PC-3 (cell line): Measurements from ENCODE around the gene TBC1D9. TPM values are rescaled to one million over a fixed set of nuclear protein-coding genes. Genes with fewer than 3 reads are reported as not detected.

Source experiments
- ATAC-seq: fragments of 200-7000 bp; cut with Tn5 transposase; 2 replicates; pipeline ENCODE4 v1.9.1; 2020; ENCODE audit warnings: mild to moderate bottlenecking, moderate library complexity
- BruUV-seq: library from RNA; stranded (reverse); fragments of 400-500 nt; replicated peaks from 2 replicates; lab custom pipeline; 2021; lab: Mats Ljungman, UMichigan
- CTCF ChIA-PET: fragments of 300-600 bp; sonication (Branson Sonifier 250); formaldehyde crosslinking; loops from one replicate; lab custom pipeline; 2022; ENCODE audit warnings: antibody characterized with exemption; lab: Charles Lee
- POLR2A ChIA-PET: fragments of 300-600 bp; sonication (Branson Sonifier 250); formaldehyde crosslinking; loops from one replicate; lab custom pipeline; 2022; ENCODE audit warnings: antibody characterized with exemption; ENCODE audit not compliant: unreplicated experiment; lab: Charles Lee
- DNase-seq: peaks from one replicate; pipeline ENCODE4 v3.0.0-alpha.2; 2015
- H2AFZ ChIP-seq: fragments of 300-600 bp; sonication (generic); 2 replicates; pipeline ENCODE4 v1.6.0; 2016; ENCODE audit warnings: antibody characterized with exemption, low read length
- H3F3A ChIP-seq: fragments of 300-600 bp; sonication (generic); one replicate; pipeline ENCODE4 v1.6.0; 2017; ENCODE audit warnings: antibody characterized with exemption, low read length, control low read depth, mild to moderate bottlenecking; ENCODE audit not compliant: unreplicated experiment
- H3K27ac ChIP-seq: fragments of 300-600 bp; sonication (generic); 2 replicates; pipeline ENCODE4 v1.5.1; 2016; ENCODE audit warnings: mild to moderate bottlenecking, low read length
- H3K27me3 ChIP-seq: fragments of 300-600 bp; sonication (generic); 2 replicates; pipeline ENCODE4 v1.6.1; 2016; ENCODE audit warnings: low read length, mixed read lengths
- H3K36me3 ChIP-seq: fragments of 300-600 bp; sonication (generic); 2 replicates; pipeline ENCODE4 v1.6.1; 2016; ENCODE audit warnings: low read depth, mixed run types, low read length, mixed read lengths
- H3K4me1 ChIP-seq: fragments of 300-600 bp; sonication (generic); 2 replicates; pipeline ENCODE4 v1.5.1; 2016; ENCODE audit warnings: low read length; ENCODE audit not compliant: insufficient read depth
- H3K4me2 ChIP-seq: fragments of 300-600 bp; sonication (generic); 2 replicates; pipeline ENCODE4 v1.6.0; 2016; ENCODE audit warnings: low read length
- H3K4me3 ChIP-seq: fragments of 300-600 bp; sonication (generic); 2 replicates; pipeline ENCODE4 v1.5.1; 2016; ENCODE audit warnings: mild to moderate bottlenecking, low read length, mixed read lengths
- H3K79me2 ChIP-seq: fragments of 300-600 bp; sonication (generic); 2 replicates; pipeline ENCODE4 v1.6.1; 2017; ENCODE audit warnings: low read length, mixed read lengths
- H3K9ac ChIP-seq: fragments of 300-600 bp; sonication (generic); 2 replicates; pipeline ENCODE4 v1.6.0; 2016; ENCODE audit warnings: mild to moderate bottlenecking, low read length
- H3K9me2 ChIP-seq: fragments of 300-600 bp; sonication (generic); replicated peaks from 2 replicates; pipeline ENCODE4 v1.6.1; 2016; ENCODE audit warnings: mixed run types, low read length, mixed read lengths
- H3K9me3 ChIP-seq: fragments of 300-600 bp; sonication (generic); 2 replicates; pipeline ENCODE4 v1.6.1; 2016; ENCODE audit warnings: low read length, mixed read lengths
- H4K20me1 ChIP-seq: fragments of 300-600 bp; sonication (generic); 2 replicates; pipeline ENCODE4 v1.6.1; 2016; ENCODE audit warnings: low read length, mixed read lengths
- EZH2 ChIP-seq: fragments of 300-600 bp; sonication (generic); IDR thresholded peaks from one replicate; pipeline ENCODE4 v1.6.1; 2017; ENCODE audit warnings: antibody characterized with exemption, mild to moderate bottlenecking, low read length; ENCODE audit not compliant: unreplicated experiment
- EZH2phosphoT487 ChIP-seq: fragments of 300-600 bp; sonication (generic); IDR thresholded peaks from 2 replicates; pipeline ENCODE4 v1.6.1; 2018; ENCODE audit warnings: mild to moderate bottlenecking, antibody characterized with exemption, low read length, borderline replicate concordance
- intact Hi-C: fragments of 100-400 bp; cut with micrococcal nuclease; formaldehyde crosslinking; loops from 2 replicates; pipeline ENCODE4 v1.9.0; 2023
- total RNA-seq: library from RNA; depleted of rRNA; stranded (reverse); fragments of >200 nt; gene quantifications from 2 replicates; pipeline ENCODE4 v1.2.3, GENCODE V29; 2014
- TF ChIP-seq, protein P1 (sequence below): fragments of 300-600 bp; sonication (generic); conservative IDR thresholded peaks from 2 replicates; pipeline ENCODE4 v1.5.1; 2017; ENCODE audit warnings: antibody characterized with exemption, low read depth, mild to moderate bottlenecking, low read length

Gene TBC1D9
- total RNA-seq, 1 experiment from 2014 or later, result 11.2 TPM

- DNase-seq (no peak), ATAC-seq (no peak)
- Histone ChIP-seq H3F3A (peaks cover 5% of the 10 kb centered on the region), H3K27me3 (no peaks in the 10 kb centered on the region), H3K4me2 (no peak overlapping the region), H4K20me1 (peaks cover 8% of the 10 kb centered on the region; the same call in 1 of the 2 replicates), H3K36me3 (no peaks in the 10 kb centered on the region), H3K9me2 (no peaks in the 10 kb centered on the region), H3K79me2 (peaks cover 11% of the 10 kb centered on the region; the same call in 1 of the 2 replicates), H3K9me3 (no peaks in the 10 kb centered on the region), H3K4me1 (peaks cover 39% of the 10 kb centered on the region), H2AFZ (no peak overlapping the region), H3K4me3 (no peak overlapping the region), H3K27ac (no peak overlapping the region), H3K9ac (no peak overlapping the region)
- ChIA-PET POLR2A (no interaction called here), CTCF (no interaction called here)
- TF ChIP-seq EZH2, result no peak
- no peak for TF ChIP-seq EZH2phosphoT487
- TF ChIP-seq, protein P1, sequence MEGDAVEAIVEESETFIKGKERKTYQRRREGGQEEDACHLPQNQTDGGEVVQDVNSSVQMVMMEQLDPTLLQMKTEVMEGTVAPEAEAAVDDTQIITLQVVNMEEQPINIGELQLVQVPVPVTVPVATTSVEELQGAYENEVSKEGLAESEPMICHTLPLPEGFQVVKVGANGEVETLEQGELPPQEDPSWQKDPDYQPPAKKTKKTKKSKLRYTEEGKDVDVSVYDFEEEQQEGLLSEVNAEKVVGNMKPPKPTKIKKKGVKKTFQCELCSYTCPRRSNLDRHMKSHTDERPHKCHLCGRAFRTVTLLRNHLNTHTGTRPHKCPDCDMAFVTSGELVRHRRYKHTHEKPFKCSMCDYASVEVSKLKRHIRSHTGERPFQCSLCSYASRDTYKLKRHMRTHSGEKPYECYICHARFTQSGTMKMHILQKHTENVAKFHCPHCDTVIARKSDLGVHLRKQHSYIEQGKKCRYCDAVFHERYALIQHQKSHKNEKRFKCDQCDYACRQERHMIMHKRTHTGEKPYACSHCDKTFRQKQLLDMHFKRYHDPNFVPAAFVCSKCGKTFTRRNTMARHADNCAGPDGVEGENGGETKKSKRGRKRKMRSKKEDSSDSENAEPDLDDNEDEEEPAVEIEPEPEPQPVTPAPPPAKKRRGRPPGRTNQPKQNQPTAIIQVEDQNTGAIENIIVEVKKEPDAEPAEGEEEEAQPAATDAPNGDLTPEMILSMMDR, result no peak
- intact Hi-C loops, result loop anchor here (5.0 kb wide), 1 partner anchor 33 kb away; no protein-coding TSS in a partner anchor
- no TSS peak for BruUV-seq
Observed at GRCh38 chr4:140725556-140725955, 30.6 kb downstream of the TBC1D9 start.

GRCh38 chr4:140724760-140725159 lies 31.4 kb downstream of the TBC1D9 start:
- Histone ChIP-seq H3K79me2 (peaks cover 11% of the 10 kb centered on the region; the same call in 1 of the 2 replicates), H3K4me2 (no peak overlapping the region), H3K27me3 (no peaks in the 10 kb centered on the region), H3K9me3 (no peaks in the 10 kb centered on the region), H2AFZ (no peak overlapping the region), H3F3A (peaks cover 5% of the 10 kb centered on the region), H3K9ac (no peak overlapping the region), H3K9me2 (no peaks in the 10 kb centered on the region), H3K4me3 (no peak overlapping the region), H3K36me3 (no peaks in the 10 kb centered on the region), H3K4me1 (peaks cover 39% of the 10 kb centered on the region), H3K27ac (no peak overlapping the region), H4K20me1 (peaks cover 8% of the 10 kb centered on the region; the same call in 1 of the 2 replicates)
- TF ChIP-seq EZH2phosphoT487, result no peak
- TF ChIP-seq EZH2, result no peak
- TF ChIP-seq, protein P1, result no peak
- POLR2A ChIA-PET, result no interaction called here
- CTCF ChIA-PET, result no interaction called here
- no TSS peak for BruUV-seq
- ATAC-seq, result no peak
- no peak for DNase-seq
- intact Hi-C loops, result loop anchor here (5.0 kb wide), 1 partner anchor 32 kb away; no protein-coding TSS in a partner anchor

- no peaks in the 10 kb centered on the region for H3K9me2 ChIP-seq
- H2AFZ ChIP-seq, result no peak overlapping the region
- intact Hi-C loops, result no loop called here
- ChIA-PET POLR2A (no interaction called here), CTCF (no interaction called here)
- no peaks in the 10 kb centered on the region for H3F3A ChIP-seq
- no TSS peak for BruUV-seq
- no peak overlapping the region for H3K4me3 ChIP-seq
- ATAC-seq (no peak), DNase-seq (no peak)
- no peaks in the 10 kb centered on the region for H3K36me3 ChIP-seq
- no peaks in the 10 kb centered on the region for H3K9me3 ChIP-seq
- H4K20me1 ChIP-seq, result no peaks in the 10 kb centered on the region
- H3K4me1 ChIP-seq, result peaks cover 18% of the 10 kb centered on the region
- H3K4me2 ChIP-seq, result no peak overlapping the region
- H3K9ac ChIP-seq, result no peak overlapping the region
- H3K79me2 ChIP-seq, result peaks cover 10% of the 10 kb centered on the region; the same call in 1 of the 2 replicates
- TF ChIP-seq EZH2phosphoT487, result no peak
- TF ChIP-seq, protein P1, result no peak
- TF ChIP-seq EZH2, result no peak
- H3K27ac ChIP-seq, result no peak overlapping the region
- no peaks in the 10 kb centered on the region for H3K27me3 ChIP-seq
Observed at GRCh38 chr4:140720387-140721304, 35.5 kb downstream of the TBC1D9 start.
